Measurements from ENCODE around the gene CAPZB.

Gene CAPZB

DNA sequence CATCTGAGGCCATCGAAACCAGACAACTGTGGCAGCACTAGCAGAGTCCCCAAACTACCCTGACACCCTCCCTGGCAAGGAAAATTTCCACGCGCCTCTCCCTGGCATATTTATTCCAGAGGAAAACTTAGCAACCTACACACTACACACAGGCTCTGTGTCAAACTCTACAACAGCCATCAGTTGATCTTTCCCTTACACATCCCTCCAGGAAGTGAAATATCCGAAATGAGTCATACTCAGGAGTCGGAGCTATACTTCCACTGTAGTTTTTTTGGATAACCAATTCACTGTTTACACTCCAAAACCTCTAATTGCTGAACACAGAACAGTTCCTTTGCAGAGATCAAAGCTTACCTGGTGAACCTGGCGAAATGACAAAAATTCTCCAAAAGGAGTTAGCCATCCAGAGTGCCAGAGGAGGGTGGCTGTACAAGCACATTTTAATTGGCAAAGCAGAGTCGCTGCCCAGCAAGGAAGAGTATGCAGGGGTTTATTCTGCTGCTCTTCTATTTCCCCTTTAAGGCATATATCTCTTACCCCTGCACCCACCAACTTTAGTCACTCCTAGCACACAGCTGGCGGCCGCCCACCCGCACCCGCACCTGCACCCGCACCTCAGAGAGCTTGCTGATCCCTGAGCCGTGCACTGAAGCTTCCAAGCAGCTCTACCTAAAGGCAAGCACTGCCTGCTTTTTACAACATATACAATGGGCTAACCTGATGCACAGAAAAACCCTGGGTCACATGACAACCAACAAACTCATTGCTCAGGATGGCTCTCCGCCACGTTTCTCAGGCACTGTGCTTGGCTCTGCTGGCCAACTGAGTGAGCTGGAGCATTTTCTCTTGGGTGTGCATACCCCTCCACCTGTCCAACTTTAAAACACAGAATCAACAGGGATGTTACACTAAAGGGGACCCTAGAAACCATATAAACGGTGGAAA, 54.9 kb downstream of the CAPZB start:
- no peak overlapping the region for H3K4me3 ChIP-seq (ENCODE audit: low read depth, low read length)
- TF ChIP-seq, protein P1, sequence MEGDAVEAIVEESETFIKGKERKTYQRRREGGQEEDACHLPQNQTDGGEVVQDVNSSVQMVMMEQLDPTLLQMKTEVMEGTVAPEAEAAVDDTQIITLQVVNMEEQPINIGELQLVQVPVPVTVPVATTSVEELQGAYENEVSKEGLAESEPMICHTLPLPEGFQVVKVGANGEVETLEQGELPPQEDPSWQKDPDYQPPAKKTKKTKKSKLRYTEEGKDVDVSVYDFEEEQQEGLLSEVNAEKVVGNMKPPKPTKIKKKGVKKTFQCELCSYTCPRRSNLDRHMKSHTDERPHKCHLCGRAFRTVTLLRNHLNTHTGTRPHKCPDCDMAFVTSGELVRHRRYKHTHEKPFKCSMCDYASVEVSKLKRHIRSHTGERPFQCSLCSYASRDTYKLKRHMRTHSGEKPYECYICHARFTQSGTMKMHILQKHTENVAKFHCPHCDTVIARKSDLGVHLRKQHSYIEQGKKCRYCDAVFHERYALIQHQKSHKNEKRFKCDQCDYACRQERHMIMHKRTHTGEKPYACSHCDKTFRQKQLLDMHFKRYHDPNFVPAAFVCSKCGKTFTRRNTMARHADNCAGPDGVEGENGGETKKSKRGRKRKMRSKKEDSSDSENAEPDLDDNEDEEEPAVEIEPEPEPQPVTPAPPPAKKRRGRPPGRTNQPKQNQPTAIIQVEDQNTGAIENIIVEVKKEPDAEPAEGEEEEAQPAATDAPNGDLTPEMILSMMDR (IDR thresholded peaks at IDR 0.05; ENCODE audit: low read depth, low read length, missing control alignments) = no peak
- no peaks in the 10 kb centered on the region for H3K27me3 ChIP-seq (replicated peaks)
- peak overlapping the region; percentile 44 for H3K27ac ChIP-seq
- DNase-seq = no peak
- in situ Hi-C loops (cut with HindIII; ENCODE audit: low pct_ligation_motif_present, low sequenced_read_pairs) = no loop called here
- peaks cover 8% of the 10 kb centered on the region for H3K36me3 ChIP-seq (replicated peaks)

- in situ Hi-C loops (cut with HindIII; ENCODE audit: low pct_ligation_motif_present, low sequenced_read_pairs) = no loop called here
- no peak for DNase-seq
- peak overlapping the region; percentile 44 for H3K27ac ChIP-seq
- H3K4me3 ChIP-seq (ENCODE audit: low read depth, low read length) = no peak overlapping the region
- H3K27me3 ChIP-seq (replicated peaks) = no peaks in the 10 kb centered on the region
- H3K36me3 ChIP-seq (replicated peaks) = peaks cover 8% of the 10 kb centered on the region
- TF ChIP-seq, protein P1 (IDR thresholded peaks at IDR 0.05; ENCODE audit: low read depth, low read length, missing control alignments) = no peak
Measured at GRCh38 chr1:19429611-19430010, 55.7 kb downstream of the CAPZB start.

GRCh38 chr1:19427087-19427781, 58.1 kb downstream of the CAPZB start:
- TF ChIP-seq, protein P1 (IDR thresholded peaks at IDR 0.05; ENCODE audit: low read depth, low read length, missing control alignments) = no peak
- no peak for DNase-seq
- H3K4me3 ChIP-seq (ENCODE audit: low read depth, low read length) = no peak overlapping the region
- H3K27me3 ChIP-seq (replicated peaks) = no peaks in the 10 kb centered on the region
- peaks cover 8% of the 10 kb centered on the region for H3K36me3 ChIP-seq (replicated peaks)
- in situ Hi-C loops (cut with HindIII; ENCODE audit: low pct_ligation_motif_present, low sequenced_read_pairs) = no loop called here
- no peak overlapping the region for H3K27ac ChIP-seq

DNA sequence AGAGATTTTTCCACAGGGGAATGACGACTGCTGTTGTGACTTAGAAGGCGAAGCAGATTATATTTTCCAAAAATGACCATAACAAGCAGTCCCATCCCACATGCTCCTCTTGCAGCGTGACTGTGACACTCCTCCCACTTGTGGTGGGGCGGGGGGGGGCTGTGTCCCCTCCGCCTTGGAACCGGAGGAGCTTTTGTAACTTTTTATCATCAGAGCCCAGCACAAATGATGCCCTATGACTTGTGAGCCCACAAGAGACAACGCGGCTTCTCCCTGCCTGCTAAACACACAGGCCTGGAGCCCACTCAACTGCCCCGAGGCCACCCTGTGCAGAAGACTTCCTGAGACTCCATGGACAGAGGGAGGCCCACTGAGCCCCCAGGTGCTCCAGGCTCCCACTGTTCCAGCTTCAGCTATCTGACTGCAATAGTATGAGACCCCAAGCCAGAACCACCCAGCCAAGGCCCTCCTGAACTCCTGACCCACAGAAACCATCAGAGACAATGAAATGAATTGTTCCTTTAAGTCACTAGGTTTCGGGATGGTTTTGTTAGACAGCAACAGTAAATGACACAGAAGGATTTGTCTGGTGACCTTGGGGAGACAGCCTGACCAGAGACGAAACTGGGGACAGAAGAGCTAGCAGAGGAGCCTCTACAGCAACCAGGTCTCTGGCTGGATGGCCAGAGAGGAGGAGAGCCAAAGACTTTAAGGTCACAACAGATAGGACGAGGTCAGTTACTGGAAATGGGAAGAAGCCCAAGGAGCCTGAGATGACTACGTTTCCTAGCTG, 58.8 kb downstream of the CAPZB start:
- DNase-seq = no peak
- H3K27me3 ChIP-seq (replicated peaks) = no peaks in the 10 kb centered on the region
- TF ChIP-seq, protein P1 (IDR thresholded peaks at IDR 0.05; ENCODE audit: low read depth, low read length, missing control alignments) = no peak
- in situ Hi-C loops (cut with HindIII; ENCODE audit: low pct_ligation_motif_present, low sequenced_read_pairs) = no loop called here
- no peak overlapping the region for H3K27ac ChIP-seq
- H3K36me3 ChIP-seq (replicated peaks) = peaks cover 8% of the 10 kb centered on the region
- no peak overlapping the region for H3K4me3 ChIP-seq (ENCODE audit: low read depth, low read length)

- TF ChIP-seq, protein P1 (IDR thresholded peaks at IDR 0.05; ENCODE audit: low read depth, low read length, missing control alignments) = no peak
- in situ Hi-C loops (cut with HindIII; ENCODE audit: low pct_ligation_motif_present, low sequenced_read_pairs) = no loop called here
- H3K27me3 ChIP-seq (replicated peaks) = no peaks in the 10 kb centered on the region
- no peak overlapping the region for H3K27ac ChIP-seq
- peaks cover 8% of the 10 kb centered on the region for H3K36me3 ChIP-seq (replicated peaks)
- no peak for DNase-seq
- no peak overlapping the region for H3K4me3 ChIP-seq (ENCODE audit: low read depth, low read length)
Measured at GRCh38 chr1:19425646-19426239, 59.6 kb downstream of the CAPZB start.

Data from brain microvascular endothelial cell (primary cell).